GM19043 (cell line): ENCODE data around the gene DAPK3.
"Not testable (repeated sequence)": the region's sequence is repeated elsewhere in the genome, so short reads cannot be mapped to it uniquely, and the experiment has no call there.

ENCODE experiments used
- ATAC-seq: cut with Tn5 transposase; IDR thresholded peaks from one replicate; pipeline ENCODE4 v1.9.1; 2021; ENCODE audit warnings: low read depth; ENCODE audit not compliant: unreplicated experiment

The DAPK3 gene

GRCh38 chr19:3961007-3961406 lies 9.9 kb downstream of the DAPK3 start:
- no peak for ATAC-seq

- ATAC-seq, result no peak
These were observed 11.2 kb downstream of the DAPK3 start for GRCh38 chr19:3959766-3960131.

- ATAC-seq, result no peak
These were observed 11.8 kb downstream of the DAPK3 start for GRCh38 chr19:3958836-3959765.

GRCh38 chr19:3955688-3956087 lies 15.2 kb downstream of the DAPK3 start:
- ATAC-seq, result no peak

GRCh38 chr19:3955276-3955675 lies 15.6 kb downstream of the DAPK3 start:
- ATAC-seq, result not testable (repeated sequence)

- ATAC-seq, result no peak
These were observed 16.8 kb downstream of the DAPK3 start for GRCh38 chr19:3954107-3954506.

GRCh38 chr19:3952755-3953276 lies 18.1 kb downstream of the DAPK3 start:
- ATAC-seq, result not testable (repeated sequence)

- no peak for ATAC-seq
These were observed 19.7 kb downstream of the DAPK3 start for GRCh38 chr19:3950871-3951861.

- ATAC-seq, result no peak
These were observed 20.7 kb downstream of the DAPK3 start for GRCh38 chr19:3949997-3950859.

GRCh38 chr19:3949294-3949693 lies 21.6 kb downstream of the DAPK3 start:
- no peak for ATAC-seq

GRCh38 chr19:3947316-3947933 lies 23.5 kb downstream of the DAPK3 start:
- not testable (repeated sequence) for ATAC-seq

GRCh38 chr19:3945838-3946237 lies 25.1 kb downstream of the DAPK3 start:
- ATAC-seq, result no peak

GRCh38 chr19:3944018-3944721 lies 26.7 kb downstream of the DAPK3 start:
- ATAC-seq, result no peak

GRCh38 chr19:3942790-3943409 lies 28.0 kb downstream of the DAPK3 start:
- ATAC-seq, result no peak

GRCh38 chr19:3938300-3938950 lies 32.5 kb downstream of the DAPK3 start:
- ATAC-seq, result not testable (repeated sequence)

- ATAC-seq, result no peak
These were observed 34.1 kb downstream of the DAPK3 start for GRCh38 chr19:3936506-3937442.
